A549 (cell line): ENCODE data around the gene NCS1. TPM values are rescaled to one million over a fixed set of nuclear protein-coding genes. Genes with fewer than 3 reads are reported as not detected.

Source experiments
- ATAC-seq, 2 experiments: fragments of 200-7000 bp in 1 of 2; fragments of >200 bp in 1 of 2; cut with Nextera tagmentation in 1 of 2; cut with Tn5 transposase in 1 of 2; 3 replicates each; pipeline versions ENCODE4 v1.8.0 to v1.9.1; 2018 to 2020; ENCODE audit warnings: mild to moderate bottlenecking in 1 of 2, moderate library complexity in 1 of 2
- CTCF ChIA-PET: fragments of 300-600 bp; sonication (Branson Sonifier 250); formaldehyde crosslinking; extraction: SDS; loops from one replicate; lab custom pipeline; 2021; ENCODE audit warnings: antibody characterized with exemption, inconsistent platforms; lab: Yijun Ruan, JAX
- POLR2A ChIA-PET: fragments of 350-600 bp; formaldehyde crosslinking; extraction: SDS; loops from one replicate; lab custom pipeline; 2021; ENCODE audit warnings: antibody characterized with exemption, inconsistent platforms; lab: Yijun Ruan, JAX
- DNase-seq, 2 experiments: peaks; one replicate each; pipeline versions ENCODE4 v3.0.0 to v3.0.0-alpha.2; 2011 to 2016; ENCODE audit warnings: low read depth in 1 of 2, low spot score in 1 of 2
- FAIRE-seq: peaks from 2 replicates; lab custom pipeline; 2011; peaks lifted over from hg19 to GRCh38; lab: Jason Lieb, UNC
- H3K27ac ChIP-seq, 2 experiments: fragments of >200 bp; sonication (Bioruptor Twin); formaldehyde crosslinking; 3 replicates each; pipeline ENCODE4 v1.5.1; 2016 to 2017
- H3K4me1 ChIP-seq: fragments of >200 bp; sonication (Bioruptor Twin); formaldehyde crosslinking; 3 replicates; pipeline ENCODE4 v1.6.1; 2016
- H3K4me2 ChIP-seq: fragments of >200 bp; sonication (Bioruptor Twin); formaldehyde crosslinking; 3 replicates; pipeline ENCODE4 v1.6.1; 2016
- H3K4me3 ChIP-seq: fragments of >200 bp; sonication (Bioruptor Twin); formaldehyde crosslinking; 3 replicates; pipeline ENCODE4 v1.5.1; 2016
- H3K9me3 ChIP-seq: fragments of >200 bp; sonication (Bioruptor Twin); formaldehyde crosslinking; 3 replicates; pipeline ENCODE4 v1.6.1; 2016
- ATOH8 ChIP-seq: fragments of 250-450 bp; sonication (Bioruptor Pico); IDR thresholded peaks from 2 replicates; pipeline ENCODE4 v1.5.0; 2020; ENCODE audit warnings: low read depth, mild to moderate bottlenecking, moderate library complexity
- BCL3 ChIP-seq: fragments of >200 bp; sonication (Bioruptor Twin); formaldehyde crosslinking; IDR thresholded peaks from 3 replicates; pipeline ENCODE4 v1.6.1; 2016
- BHLHE40 ChIP-seq: IDR thresholded peaks from 2 replicates; pipeline ENCODE4 v1.6.1; 2012; ENCODE audit warnings: low read depth, low read length, inconsistent platforms
- CHD4 ChIP-seq: fragments of 200-600 bp; sonication (generic); IDR thresholded peaks from 2 replicates; pipeline ENCODE4 v1.6.1; 2016; ENCODE audit warnings: antibody characterized with exemption, mild to moderate bottlenecking, borderline replicate concordance
- CTCF ChIP-seq: fragments of >200 bp; sonication (Bioruptor Twin); formaldehyde crosslinking; IDR thresholded peaks from 3 replicates; pipeline ENCODE4 v1.5.1; 2016
- EHF ChIP-seq: fragments of 250-450 bp; sonication (Bioruptor Pico); IDR thresholded peaks from 2 replicates; pipeline ENCODE4 v1.5.0; 2020; ENCODE audit warnings: mild to moderate bottlenecking
- ELK1 ChIP-seq: fragments of 150-350 bp; IDR thresholded peaks from 2 replicates; pipeline ENCODE4 v1.6.1; 2014; ENCODE audit warnings: low read depth, mild to moderate bottlenecking, low read length
- FOSB ChIP-seq: fragments of 250-450 bp; sonication (Bioruptor Pico); IDR thresholded peaks from 2 replicates; pipeline ENCODE4 v1.5.0; 2020; ENCODE audit warnings: mild to moderate bottlenecking, moderate library complexity
- FOSL2 ChIP-seq, 2 experiments: fragments of 450-650 bp in 1 of 2; fragments of >200 bp in 1 of 2; sonication (Bioruptor Twin) in 1 of 2; formaldehyde crosslinking; IDR thresholded peaks; 2 replicates each; pipeline versions ENCODE4 v1.5.0 to v1.6.1; 2016 to 2020; ENCODE audit warnings: mild to moderate bottlenecking in 1 of 2, moderate library complexity in 1 of 2
- HES2 ChIP-seq: fragments of >200 bp; sonication (Bioruptor Twin); formaldehyde crosslinking; IDR thresholded peaks from 2 replicates; pipeline ENCODE4 v1.6.1; 2016
- HEYL ChIP-seq: fragments of 250-450 bp; sonication (Bioruptor Pico); IDR thresholded peaks from 2 replicates; pipeline ENCODE4 v1.8.0; 2021; ENCODE audit warnings: mild to moderate bottlenecking, moderate library complexity
- HOXA7 ChIP-seq: fragments of 250-450 bp; sonication (Bioruptor Pico); IDR thresholded peaks from 2 replicates; pipeline ENCODE4 v1.5.0; 2020; ENCODE audit warnings: mild to moderate bottlenecking, moderate library complexity
- KDM1A ChIP-seq: fragments of 200-600 bp; sonication (generic); IDR thresholded peaks from 2 replicates; pipeline ENCODE4 v1.6.1; 2016; ENCODE audit warnings: low read depth, mild to moderate bottlenecking
- MAFK ChIP-seq: fragments of 450-650 bp; IDR thresholded peaks from 2 replicates; pipeline ENCODE4 v1.6.1; 2014; ENCODE audit not compliant: partially characterized antibody
- MYC ChIP-seq: IDR thresholded peaks from 2 replicates; pipeline ENCODE4 v1.6.1; 2012; ENCODE audit warnings: mild to moderate bottlenecking, inconsistent platforms, low read length, improper control_type of control experiment, borderline replicate concordance
- NPAS2 ChIP-seq: fragments of 250-450 bp; sonication (Bioruptor Pico); IDR thresholded peaks from 2 replicates; pipeline ENCODE4 v1.8.0; 2022; ENCODE audit warnings: mild to moderate bottlenecking, moderate library complexity, borderline replicate concordance
- NR3C1 ChIP-seq: fragments of >200 bp; sonication (Bioruptor Twin); formaldehyde crosslinking; IDR thresholded peaks from 3 replicates; pipeline ENCODE4 v1.6.1; 2017
- PHF8 ChIP-seq: fragments of 200-600 bp; sonication (generic); IDR thresholded peaks from 2 replicates; pipeline ENCODE4 v1.6.1; 2016; ENCODE audit warnings: low read depth, mild to moderate bottlenecking, antibody characterized with exemption, moderate library complexity, borderline replicate concordance
- RCOR1 ChIP-seq: fragments of 150-350 bp; IDR thresholded peaks from 2 replicates; pipeline ENCODE4 v1.6.1; 2014; ENCODE audit warnings: antibody characterized with exemption, low read length, low read depth
- REST ChIP-seq: fragments of 200-600 bp; sonication (generic); IDR thresholded peaks from 2 replicates; pipeline ENCODE4 v1.6.1; 2016; ENCODE audit warnings: antibody characterized with exemption, mild to moderate bottlenecking, moderate library complexity
- RFX5 ChIP-seq: fragments of 450-650 bp; IDR thresholded peaks from 2 replicates; pipeline ENCODE4 v1.7.1; 2014; ENCODE audit warnings: antibody characterized with exemption, mild to moderate bottlenecking, moderate library complexity
- RNF2 ChIP-seq: fragments of 200-600 bp; sonication (generic); IDR thresholded peaks from 2 replicates; pipeline ENCODE4 v1.6.1; 2016; ENCODE audit warnings: low read depth, mild to moderate bottlenecking, antibody characterized with exemption, moderate library complexity, borderline replicate concordance
- SMC3 ChIP-seq: fragments of >200 bp; sonication (Bioruptor Twin); formaldehyde crosslinking; IDR thresholded peaks from 3 replicates; pipeline ENCODE4 v1.6.1; 2018; ENCODE audit warnings: inconsistent platforms
- ZC3H11A ChIP-seq: fragments of 450-650 bp; IDR thresholded peaks from 2 replicates; pipeline ENCODE4 v1.6.1; 2014; ENCODE audit warnings: antibody characterized with exemption, mild to moderate bottlenecking
- ZSCAN20 ChIP-seq: fragments of 250-450 bp; sonication (Bioruptor Pico); IDR thresholded peaks from 2 replicates; pipeline ENCODE4 v1.8.0; 2022; ENCODE audit warnings: mild to moderate bottlenecking, moderate library complexity
- WGBS: methylation state at CpG from one replicate; pipeline ENCODE4 v1.1.6; 2017; ENCODE audit errors: missing lambda C conversion rate; 5-methylcytosine and 5-hydroxymethylcytosine counted together
- polyA plus RNA-seq, 4 experiments: library from polyadenylated mRNA; depleted of rRNA in 3 of 4; stranded (reverse); fragments of >200 nt; fragmentation: RNase III in 1 of 4; extraction: RNeasy Plus Mini Kit Qiagen cat#74134 plus additional on column Dnase treatment in 1 of 4; gene quantifications; 2 replicates in 3 of 4; 3 replicates in 1 of 4; pipeline ENCODE4 v1.2.3, GENCODE V29; 2011 to 2017

Gene NCS1
- polyA plus RNA-seq, 2 of the 4 experiments (the other 2 are of a cell fraction), result 17.9 to 21.9 TPM

- peaks cover 10% of the 10 kb centered on the region for H3K4me1 ChIP-seq
- no peak for FAIRE-seq
- 90% methylated on average over 5 of the region's 5 CpGs for WGBS
- TF ChIP-seq NPAS2 (CRISPR knock-in tag), result no peak
- no peak for TF ChIP-seq RNF2
- no peak for TF ChIP-seq FOSL2 (IDR thresholded peaks at IDR 0.05)
- TF ChIP-seq FOSL2 (CRISPR knock-in tag; IDR thresholded peaks at IDR 0.05), result no peak
- TF ChIP-seq ZC3H11A, result no peak
- TF ChIP-seq ATOH8, result no peak
- TF ChIP-seq SMC3, result no peak
- no peak for TF ChIP-seq CTCF
- TF ChIP-seq, all 56 proteins: peak for 0
- Histone ChIP-seq H3K4me3 (no peak overlapping the region), H3K4me2 (no peak overlapping the region), H3K27ac (no peak overlapping the region), H3K9me3 (no peaks in the 10 kb centered on the region)
- CTCF ChIA-PET, result interaction anchor here (0.9 to 1.8 kb wide), 5 partner anchors 10 to 86 kb away, joined by 3 to 7 read pairs (median 3); no protein-coding TSS in a partner anchor
- no peak for ATAC-seq
- DNase-seq, result no peak
- POLR2A ChIA-PET, result no interaction called here
Measured at GRCh38 chr9:130149654-130150286, 22.4 kb upstream of the NCS1 start.

GRCh38 chr9:130150779-130151382, 21.3 kb upstream of the NCS1 start:
- Histone ChIP-seq H3K9me3 (no peaks in the 10 kb centered on the region), H3K4me2 (no peak overlapping the region), H3K27ac (peak overlapping the region; percentile 23 to 67; a peak in 3 of 6 replicates), H3K4me1 (peaks cover 10% of the 10 kb centered on the region), H3K4me3 (no peak overlapping the region)
- peak in 1 of 2 experiments; percentile 62 for DNase-seq
- WGBS, result 64% methylated on average over 14 of the region's 14 CpGs
- ChIA-PET POLR2A (no interaction called here), CTCF (interaction anchor here (1.0 to 1.8 kb wide), 2 partner anchors 9 to 37 kb away, joined by 3 to 7 read pairs; no protein-coding TSS in a partner anchor)
- FAIRE-seq, result no peak
- ATAC-seq, result peak; percentile 33 to 45; a peak in 1 of 6 replicates
- TF ChIP-seq EHF (CRISPR knock-in tag) (peak; percentile 99), MAFK (no peak), ATOH8 (peak; percentile 100), RCOR1 (no peak), REST (no peak), CHD4 (no peak), KDM1A (no peak), FOSB (CRISPR knock-in tag) (peak; percentile 96), BCL3 (no peak), HES2 (no peak), MYC (no peak), HEYL (CRISPR knock-in tag) (peak; percentile 98), HOXA7 (CRISPR knock-in tag) (peak; percentile 92), ZSCAN20 (CRISPR knock-in tag) (peak; percentile 92), PHF8 (no peak), BHLHE40 (no peak), RFX5 (no peak), ELK1 (no peak), NR3C1 (no peak)
